ENCODE measurements around the gene MIAT. TPM values are rescaled to one million over a fixed set of nuclear protein-coding genes. Genes with fewer than 3 reads are reported as not detected.

MIAT gene
- total and polyA plus RNA-seq, 2 of the 4 experiments (the other 2 are of a cell fraction): 0.54 to 0.65 TPM

DNA sequence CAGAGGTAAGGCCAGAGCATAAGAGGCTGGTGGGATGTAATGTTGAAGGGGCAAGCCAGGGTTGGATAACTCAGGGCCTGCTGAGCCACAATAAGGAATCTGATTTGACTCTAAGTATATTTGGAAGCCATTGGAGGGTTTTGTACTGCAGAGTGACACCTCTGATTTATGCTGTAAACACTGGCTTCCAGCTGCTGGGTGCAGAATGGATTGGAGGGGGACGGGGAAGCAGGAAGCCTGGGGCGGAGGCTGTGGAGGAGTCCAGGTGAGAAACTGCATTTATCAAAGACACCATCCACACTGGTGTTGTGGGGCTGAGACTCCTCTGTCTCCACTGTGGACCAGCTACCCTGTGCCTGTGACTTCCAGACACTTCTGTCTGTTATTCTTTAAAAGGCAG lies 26.8 kb downstream of the MIAT start:
- Histone ChIP-seq H3K4me1 (ENCODE audit: control insufficient read depth, insufficient read depth, low read length) (peaks cover 11% of the 10 kb centered on the region), H4K8ac (ENCODE audit: low read depth in 2 of 2, low read length in 2 of 2) (no peak overlapping the region; a peak in 1 of 4 replicates), H2BK120ac (ENCODE audit: low read depth, low read length) (no peak overlapping the region), H2AFZ (replicated peaks; ENCODE audit: low read length, poor library complexity) (peak overlapping the region; percentile 8), H4K20me1 (ENCODE audit: insufficient read depth, low read length) (no peaks in the 10 kb centered on the region), H3K56ac (ENCODE audit: extremely low read depth, insufficient read depth, low read length) (no peak overlapping the region), H3K9me3 (ENCODE audit: control insufficient read depth, insufficient read depth, low read length) (0 out of 2 replicates have a peak, but pooled peaks cover 4% of the 10 kb centered on the region), H3K4me3 (ENCODE audit: insufficient read depth, low read depth, low read length) (no peak overlapping the region), H3K4ac (ENCODE audit: low read depth, low read length) (no peak overlapping the region; the same call in 1 of the 2 replicates), H2BK20ac (ENCODE audit: low read depth, low read length) (no peak overlapping the region), H2AK9ac (replicated peaks; ENCODE audit: low read depth, low read length, poor library complexity) (no peak overlapping the region), H3K79me1 (ENCODE audit: low read depth in 1 of 2, low read length in 2 of 2) (peaks cover 11 to 55% of the 10 kb centered on the region in 2 experiments; a peak in 3 of 4 replicates), H2AK5ac (ENCODE audit: low read depth, low read length) (peak overlapping the region; percentile 66; the same call in 1 of the 2 replicates), H3K36me3 (ENCODE audit: control insufficient read depth, insufficient read depth, low read length) (peaks cover 2% of the 10 kb centered on the region; the same call in 1 of the 2 replicates), H3K27me3 (ENCODE audit: control insufficient read depth, insufficient read depth, low read length) (no peaks in the 10 kb centered on the region), H3K9me1 (ENCODE audit: insufficient read depth, low read length) (peaks cover 4% of the 10 kb centered on the region; the same call in 1 of the 2 replicates), H4K91ac (ENCODE audit: insufficient read depth, low read depth, low read length) (no peak overlapping the region), H2BK5ac (ENCODE audit: low read depth, low read length, poor library complexity, severe bottlenecking) (no peak overlapping the region), H3K18ac (ENCODE audit: low read depth, low read length) (no peak overlapping the region), H3K14ac (replicated peaks; ENCODE audit: low read depth, low read length) (no peak overlapping the region; the same call in none of the 2 replicates), H3K9ac (ENCODE audit: low read depth, low read length) (no peak overlapping the region), H3K27ac (ENCODE audit: insufficient read depth, low read length) (no peak overlapping the region), H2BK15ac (ENCODE audit: low read depth, low read length) (no peak overlapping the region), H3K4me2 (ENCODE audit: low read depth, low read length) (no peak overlapping the region), H4K5ac (ENCODE audit: low read depth, low read length) (no peak overlapping the region), H3K23ac (ENCODE audit: low read depth, low read length) (no peak overlapping the region)
- ATAC-seq (ENCODE audit: low read depth) (no peak; the same call in 1 of the 2 replicates), DNase-seq (no peak)
- in situ Hi-C loops (cut with MboI; ENCODE audit: low sequenced_read_pairs): no loop called here
- CTCF ChIA-PET: no interaction called here
- intact Hi-C loops (cut with micrococcal nuclease): no loop called here
- TF ChIP-seq FOS (IDR thresholded peaks at IDR 0.05; ENCODE audit: low read depth, low read length) (no peak), MAZ (IDR thresholded peaks at IDR 0.05; ENCODE audit: borderline replicate concordance, low read depth, low read length) (no peak), MAFK (IDR thresholded peaks at IDR 0.05; ENCODE audit: low read depth, low read length) (no peak), BHLHE40 (IDR thresholded peaks at IDR 0.05; ENCODE audit: low read depth, low read length) (no peak)
- POLR2A ChIA-PET (ENCODE audit: unreplicated experiment): interaction anchor here (0.5 kb wide), 1 partner anchor 17 kb away, joined by 5 read pairs; no protein-coding TSS in a partner anchor
- no TSS peak for BruUV-seq (replicated peaks)
- WGBS, 2 experiments (ENCODE audit: extremely low coverage in 2 of 2, insufficient read length in 1 of 2): no CpG with 5 or more reads among the region's 2 CpGs
- dilution Hi-C loops (cut with HindIII; ENCODE audit: low sequenced_read_pairs, unreplicated experiment): no loop called here

All from IMR-90 (cell line).